Astrocyte (in vitro differentiated cells and primary cell): ENCODE results near the gene PCED1B. TPM values are rescaled to one million over a fixed set of nuclear protein-coding genes. Genes with fewer than 3 reads are reported as not detected.

Experiments used
- DNase-seq: peaks from one replicate; pipeline ENCODE4 v3.0.0-alpha.2; 2010; ENCODE audit warnings: low read depth
- FAIRE-seq: peaks from 2 replicates; lab custom pipeline; 2011; peaks lifted over from hg19 to GRCh38; lab: Jason Lieb, UNC
- H2AFZ ChIP-seq: 2 replicates; pipeline ENCODE4 v1.6.0; 2012; ENCODE audit warnings: low read depth, low read length, inconsistent platforms
- H3K27ac ChIP-seq: 2 replicates; pipeline ENCODE4 v1.5.1; 2011; ENCODE audit warnings: low read depth, low read length, inconsistent platforms
- H3K27me3 ChIP-seq: 2 replicates; pipeline ENCODE4 v1.6.0; 2011; ENCODE audit warnings: low read length, inconsistent platforms; ENCODE audit not compliant: insufficient read depth
- H3K36me3 ChIP-seq: 2 replicates; pipeline ENCODE4 v1.5.1; 2011; ENCODE audit warnings: low read length, inconsistent platforms; ENCODE audit not compliant: insufficient read depth
- H3K4me1 ChIP-seq: 2 replicates; pipeline ENCODE4 v1.5.1; 2011; ENCODE audit warnings: low read length, inconsistent platforms; ENCODE audit not compliant: insufficient read depth
- H3K4me2 ChIP-seq: 2 replicates; pipeline ENCODE4 v1.6.0; 2012; ENCODE audit warnings: low read length, inconsistent platforms
- H3K4me3 ChIP-seq: 2 replicates; pipeline ENCODE4 v1.5.1; 2011; ENCODE audit warnings: low read depth, mild to moderate bottlenecking, low read length, inconsistent platforms; ENCODE audit not compliant: insufficient read depth
- H3K79me2 ChIP-seq: 2 replicates; pipeline ENCODE4 v1.6.0; 2012; ENCODE audit warnings: mild to moderate bottlenecking, low read length, inconsistent platforms; ENCODE audit not compliant: insufficient read depth
- H3K9ac ChIP-seq: 2 replicates; pipeline ENCODE4 v1.6.0; 2012; ENCODE audit warnings: mild to moderate bottlenecking, low read length, inconsistent platforms
- H3K9me3 ChIP-seq: 2 replicates; pipeline ENCODE4 v1.5.1; 2012; ENCODE audit warnings: low read depth, mild to moderate bottlenecking, low read length, inconsistent platforms; ENCODE audit not compliant: insufficient read depth
- H4K20me1 ChIP-seq: 2 replicates; pipeline ENCODE4 v1.6.0; 2012; ENCODE audit warnings: low read length, inconsistent platforms; ENCODE audit not compliant: insufficient read depth
- H3K27ac Mint-ChIP-seq: one replicate; pipeline ENCODE4 v1.8.0; 2021; ENCODE audit warnings: mild to moderate bottlenecking, mixed read lengths; ENCODE audit not compliant: unreplicated experiment
- H3K27me3 Mint-ChIP-seq: one replicate; pipeline ENCODE4 v1.8.0; 2021; ENCODE audit warnings: low read depth, mixed read lengths; ENCODE audit not compliant: unreplicated experiment
- H3K36me3 Mint-ChIP-seq: one replicate; pipeline ENCODE4 v1.8.0; 2021; ENCODE audit warnings: low read depth, mixed read lengths; ENCODE audit not compliant: unreplicated experiment
- H3K4me1 Mint-ChIP-seq: one replicate; pipeline ENCODE4 v1.8.0; 2021; ENCODE audit warnings: low read depth, mixed read lengths; ENCODE audit not compliant: unreplicated experiment
- H3K4me3 Mint-ChIP-seq: one replicate; pipeline ENCODE4 v1.8.0; 2021; ENCODE audit warnings: mild to moderate bottlenecking, moderate library complexity, mixed read lengths; ENCODE audit not compliant: unreplicated experiment
- H3K9me3 Mint-ChIP-seq: one replicate; pipeline ENCODE4 v1.8.0; 2021; ENCODE audit warnings: mild to moderate bottlenecking, mixed read lengths; ENCODE audit not compliant: unreplicated experiment
- EZH2 ChIP-seq: IDR thresholded peaks from 2 replicates; pipeline ENCODE4 v1.6.1; 2012; ENCODE audit warnings: mild to moderate bottlenecking, low read length, inconsistent platforms; ENCODE audit not compliant: insufficient read depth
- total RNA-seq: library from RNA; stranded (reverse); gene quantifications from 2 replicates; pipeline ENCODE4 v1.2.1, GENCODE V29; 2021
- TF ChIP-seq, protein P1 (sequence below): IDR thresholded peaks from 2 replicates; pipeline ENCODE4 v1.5.1; 2011; ENCODE audit warnings: low read depth, mild to moderate bottlenecking, inconsistent platforms, low read length, moderate library complexity; ENCODE audit not compliant: insufficient read depth

Gene PCED1B
- total RNA-seq, 1 donor from 2014 or later: 1.8 TPM

DNA sequence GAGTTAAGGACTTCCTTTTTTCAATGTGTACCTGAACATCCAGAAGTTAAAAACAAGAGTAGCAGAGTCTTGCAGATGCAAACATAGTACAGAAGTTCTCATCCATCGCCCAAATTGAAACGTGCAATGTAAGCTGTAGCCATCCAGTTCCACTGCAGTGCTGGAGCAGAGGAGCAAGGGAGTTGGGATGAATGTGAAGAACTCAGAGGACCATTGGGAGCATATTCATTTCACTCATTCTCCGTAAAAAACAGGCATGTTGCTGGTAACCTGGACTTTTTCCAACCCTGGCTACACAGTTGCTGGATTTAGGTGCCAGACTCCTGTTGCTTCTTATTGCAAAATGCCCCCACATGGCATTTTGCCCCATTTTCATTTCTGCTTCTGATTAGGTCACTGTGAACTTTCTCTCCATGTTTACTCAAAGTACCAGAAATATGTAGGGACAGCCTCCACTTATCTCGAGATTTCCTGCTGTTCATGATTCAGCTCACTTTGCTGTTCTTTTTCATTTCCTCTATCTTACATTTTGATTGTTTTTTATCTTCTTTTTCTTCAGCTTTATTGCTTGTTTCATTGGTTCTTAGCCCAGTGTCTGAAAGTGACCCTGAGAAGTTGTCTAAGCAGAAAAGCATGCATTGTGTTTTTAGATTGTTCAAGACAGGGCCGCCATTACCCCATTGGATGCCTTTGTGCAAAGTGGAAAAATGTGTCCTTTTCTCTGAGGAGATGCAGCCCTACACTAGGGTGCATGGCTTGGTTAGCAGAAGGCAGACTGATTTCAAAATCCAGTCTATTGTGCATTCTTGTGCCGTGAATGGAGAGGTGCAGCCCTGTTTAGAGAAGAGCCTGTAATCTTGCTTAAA, 109.4 kb downstream of the PCED1B start:
- no peak for FAIRE-seq
- Histone ChIP-seq H3K4me3 (no peak overlapping the region), H3K79me2 (no peaks in the 10 kb centered on the region), H3K27ac (peak overlapping the region; percentile 48), H3K9me3 (no peaks in the 10 kb centered on the region), H4K20me1 (no peaks in the 10 kb centered on the region), H3K36me3 (no peaks in the 10 kb centered on the region), H3K9ac (no peak overlapping the region), H3K27me3 (no peaks in the 10 kb centered on the region), H2AFZ (peak overlapping the region; percentile 0), H3K4me1 (peaks cover 32% of the 10 kb centered on the region), H3K4me2 (peak overlapping the region; percentile 46)
- H3K27ac Mint-ChIP-seq: no peak overlapping the region
- no peaks in the 10 kb centered on the region for H3K36me3 Mint-ChIP-seq
- peaks cover 22% of the 10 kb centered on the region for H3K4me1 Mint-ChIP-seq
- H3K27me3 Mint-ChIP-seq: peaks cover 5% of the 10 kb centered on the region
- no peaks in the 10 kb centered on the region for H3K9me3 Mint-ChIP-seq
- no peak for TF ChIP-seq EZH2
- TF ChIP-seq, protein P1, sequence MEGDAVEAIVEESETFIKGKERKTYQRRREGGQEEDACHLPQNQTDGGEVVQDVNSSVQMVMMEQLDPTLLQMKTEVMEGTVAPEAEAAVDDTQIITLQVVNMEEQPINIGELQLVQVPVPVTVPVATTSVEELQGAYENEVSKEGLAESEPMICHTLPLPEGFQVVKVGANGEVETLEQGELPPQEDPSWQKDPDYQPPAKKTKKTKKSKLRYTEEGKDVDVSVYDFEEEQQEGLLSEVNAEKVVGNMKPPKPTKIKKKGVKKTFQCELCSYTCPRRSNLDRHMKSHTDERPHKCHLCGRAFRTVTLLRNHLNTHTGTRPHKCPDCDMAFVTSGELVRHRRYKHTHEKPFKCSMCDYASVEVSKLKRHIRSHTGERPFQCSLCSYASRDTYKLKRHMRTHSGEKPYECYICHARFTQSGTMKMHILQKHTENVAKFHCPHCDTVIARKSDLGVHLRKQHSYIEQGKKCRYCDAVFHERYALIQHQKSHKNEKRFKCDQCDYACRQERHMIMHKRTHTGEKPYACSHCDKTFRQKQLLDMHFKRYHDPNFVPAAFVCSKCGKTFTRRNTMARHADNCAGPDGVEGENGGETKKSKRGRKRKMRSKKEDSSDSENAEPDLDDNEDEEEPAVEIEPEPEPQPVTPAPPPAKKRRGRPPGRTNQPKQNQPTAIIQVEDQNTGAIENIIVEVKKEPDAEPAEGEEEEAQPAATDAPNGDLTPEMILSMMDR: no peak
- H3K4me3 Mint-ChIP-seq: no peak overlapping the region
- DNase-seq: peak; percentile 75

DNA sequence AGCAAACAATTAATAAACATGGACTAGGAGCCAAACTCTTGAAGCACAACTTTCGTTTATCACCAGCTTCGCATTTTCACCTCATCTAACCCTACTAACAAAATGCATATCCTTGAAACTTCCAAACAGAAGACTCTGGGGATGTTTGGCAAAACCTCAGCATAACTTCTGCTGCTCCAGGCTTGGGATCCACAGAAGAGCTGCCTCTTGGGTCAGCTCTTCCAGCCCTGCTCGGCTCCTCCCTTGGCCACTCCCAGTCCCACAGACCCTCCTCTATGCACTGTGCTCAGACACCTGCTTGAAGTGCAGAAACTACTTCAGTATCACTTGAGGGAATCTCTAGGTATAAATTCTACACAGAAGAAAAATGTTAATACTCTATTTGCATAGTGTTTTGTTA, 110.3 kb downstream of the PCED1B start:
- H3K9me3 Mint-ChIP-seq: no peaks in the 10 kb centered on the region
- H3K36me3 ChIP-seq: no peaks in the 10 kb centered on the region
- H3K27me3 ChIP-seq: no peaks in the 10 kb centered on the region
- peaks cover 22% of the 10 kb centered on the region for H3K4me1 Mint-ChIP-seq
- H3K4me1 ChIP-seq: peaks cover 34% of the 10 kb centered on the region
- FAIRE-seq: no peak
- no peaks in the 10 kb centered on the region for H3K9me3 ChIP-seq
- H3K27me3 Mint-ChIP-seq: peaks cover 5% of the 10 kb centered on the region
- H3K4me2 ChIP-seq: peak overlapping the region; percentile 49
- H3K4me3 Mint-ChIP-seq: no peak overlapping the region
- no peak for TF ChIP-seq EZH2
- TF ChIP-seq, protein P1: no peak
- H3K36me3 Mint-ChIP-seq: no peaks in the 10 kb centered on the region
- H2AFZ ChIP-seq: no peak overlapping the region
- H3K4me3 ChIP-seq: no peak overlapping the region
- H3K79me2 ChIP-seq: no peaks in the 10 kb centered on the region
- no peaks in the 10 kb centered on the region for H4K20me1 ChIP-seq
- H3K9ac ChIP-seq: no peak overlapping the region
- DNase-seq: no peak
- H3K27ac ChIP-seq: peak overlapping the region; percentile 48
- no peak overlapping the region for H3K27ac Mint-ChIP-seq

DNA sequence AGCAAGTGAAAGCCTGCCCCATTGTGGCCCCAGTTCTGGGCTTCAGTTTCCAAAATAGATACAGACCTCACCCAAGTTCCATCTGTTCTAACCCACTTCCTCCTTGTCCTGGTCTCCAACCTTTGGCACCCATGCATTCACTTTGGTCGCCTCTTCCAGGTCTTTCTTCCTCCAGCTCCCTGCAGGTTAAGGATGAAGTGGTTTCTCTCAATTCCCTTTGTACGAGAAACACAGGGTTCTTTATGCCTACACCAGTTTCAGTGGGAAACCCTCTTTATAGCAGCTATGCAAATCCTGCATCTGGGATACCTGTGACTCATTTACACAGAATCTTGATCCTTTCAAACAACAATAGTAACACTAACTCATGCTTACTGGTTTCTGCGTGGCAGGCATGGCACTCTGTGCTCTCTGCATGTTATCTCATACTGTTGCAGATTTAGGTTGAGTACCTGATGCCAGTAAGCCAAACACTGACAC, 110.9 kb downstream of the PCED1B start:
- Mint-ChIP-seq H3K36me3 (no peaks in the 10 kb centered on the region), H3K27me3 (peaks cover 5% of the 10 kb centered on the region), H3K4me1 (peaks cover 22% of the 10 kb centered on the region), H3K27ac (no peak overlapping the region), H3K9me3 (no peaks in the 10 kb centered on the region), H3K4me3 (no peak overlapping the region)
- DNase-seq: peak; percentile 78
- TF ChIP-seq EZH2: no peak
- TF ChIP-seq, protein P1: no peak
- Histone ChIP-seq H3K4me2 (peak overlapping the region; percentile 49), H4K20me1 (no peaks in the 10 kb centered on the region), H3K4me1 (peaks cover 34% of the 10 kb centered on the region), H3K4me3 (no peak overlapping the region), H3K36me3 (no peaks in the 10 kb centered on the region), H3K9ac (no peak overlapping the region), H3K27me3 (no peaks in the 10 kb centered on the region), H3K79me2 (no peaks in the 10 kb centered on the region), H3K27ac (peak overlapping the region; percentile 48), H3K9me3 (no peaks in the 10 kb centered on the region), H2AFZ (no peak overlapping the region)
- no peak for FAIRE-seq
